ENCODE measurements around the gene ARSB.
"Not testable (repeated sequence)": the region's sequence is repeated elsewhere in the genome, so short reads cannot be mapped to it uniquely, and the experiment has no call there.

The ARSB gene

GRCh38 chr5:78771260-78772205 is 213.6 kb downstream of the ARSB start:
- DNase-seq, result peak; percentile 18 to 53 (median 52)

GRCh38 chr5:78768781-78769380 is 216.2 kb downstream of the ARSB start:
- no peak for DNase-seq

- no peak for DNase-seq
Measured at GRCh38 chr5:78766412-78766762, 218.7 kb downstream of the ARSB start.

- DNase-seq, result no peak
Measured at GRCh38 chr5:78765756-78766411, 219.2 kb downstream of the ARSB start.

- DNase-seq, result peak in 3 of 4 experiments; percentile 28 to 41 (median 31)
Measured at GRCh38 chr5:78765116-78765515, 220.0 kb downstream of the ARSB start.

- DNase-seq, result peak in 3 of 4 experiments; percentile 29 to 56 (median 53)
Measured at GRCh38 chr5:78763659-78764189, 221.4 kb downstream of the ARSB start.

GRCh38 chr5:78762743-78763142 is 222.4 kb downstream of the ARSB start:
- not testable (repeated sequence) for DNase-seq

- DNase-seq, result peak; percentile 38 to 69 (median 56)
Measured at GRCh38 chr5:78761840-78762239, 223.3 kb downstream of the ARSB start.

GRCh38 chr5:78760770-78761169 is 224.3 kb downstream of the ARSB start:
- DNase-seq, result no peak

GRCh38 chr5:78760366-78760765 is 224.7 kb downstream of the ARSB start:
- DNase-seq, result peak; percentile 45 to 89 (median 68)

- peak; percentile 38 to 85 (median 60) for DNase-seq
Measured at GRCh38 chr5:78758169-78758839, 226.8 kb downstream of the ARSB start.

- peak in 2 of 4 experiments; percentile 11 to 19 for DNase-seq
Measured at GRCh38 chr5:78757269-78758053, 227.6 kb downstream of the ARSB start.

- no peak for DNase-seq
Measured at GRCh38 chr5:78756858-78757257, 228.3 kb downstream of the ARSB start.

- peak; percentile 29 to 77 (median 64) for DNase-seq
Measured at GRCh38 chr5:78755822-78756429, 229.2 kb downstream of the ARSB start.

- DNase-seq, result no peak
Measured at GRCh38 chr5:78754655-78755054, 230.5 kb downstream of the ARSB start.

- DNase-seq, result no peak
Measured at GRCh38 chr5:78753093-78753531, 232.0 kb downstream of the ARSB start.

GRCh38 chr5:78751872-78752271 is 233.2 kb downstream of the ARSB start:
- DNase-seq, result no peak

GRCh38 chr5:78750281-78750680 is 234.8 kb downstream of the ARSB start:
- DNase-seq, result no peak

GRCh38 chr5:78747705-78748359 is 237.3 kb downstream of the ARSB start:
- no peak for DNase-seq

GRCh38 chr5:78747055-78747454 is 238.1 kb downstream of the ARSB start:
- DNase-seq, result no peak

All from suppressor macrophage (primary cell).